GM23338 (cell line): ENCODE measurements around the gene NUCB2. TPM values are rescaled to one million over a fixed set of nuclear protein-coding genes. Genes with fewer than 3 reads are reported as not detected.
A peak's percentile ranks its signal among the peaks of the same experiment; 100 is the strongest.
"Not testable (repeated sequence)": the region's sequence is repeated elsewhere in the genome, so short reads cannot be mapped to it uniquely, and the experiment has no call there.

Source experiments
- ATAC-seq: fragments of 200-7000 bp; cut with Tn5 transposase; 3 replicates; pipeline ENCODE4 v1.9.1; 2020
- DNase-seq: peaks from one replicate; pipeline ENCODE4 v3.0.0-alpha.2; 2015; ENCODE audit warnings: low spot score
- H2AFZ ChIP-seq: fragments of 200-600 bp; sonication (generic); 2 replicates; pipeline ENCODE4 v1.8.0; 2016; ENCODE audit warnings: antibody characterized with exemption, mild to moderate bottlenecking, moderate library complexity
- H3F3A ChIP-seq: fragments of 200-600 bp; sonication (generic); replicated peaks from 2 replicates; pipeline ENCODE4 v1.8.0; 2017; ENCODE audit warnings: antibody characterized with exemption, mixed run types, low read depth
- H3K27ac ChIP-seq: fragments of 200-600 bp; sonication (generic); 2 replicates; pipeline ENCODE4 v1.6.1; 2016; ENCODE audit warnings: low read depth
- H3K27me3 ChIP-seq: fragments of 200-600 bp; sonication (generic); 2 replicates; pipeline ENCODE4 v1.8.0; 2016; ENCODE audit warnings: mild to moderate bottlenecking, mixed run types, moderate library complexity; ENCODE audit not compliant: insufficient read depth
- H3K36me3 ChIP-seq: fragments of 200-600 bp; sonication (generic); 2 replicates; pipeline ENCODE4 v1.8.0; 2016; ENCODE audit warnings: mild to moderate bottlenecking; ENCODE audit not compliant: insufficient read depth
- H3K4me1 ChIP-seq: fragments of 200-600 bp; sonication (generic); 2 replicates; pipeline ENCODE4 v1.8.0; 2016; ENCODE audit warnings: mild to moderate bottlenecking, moderate library complexity; ENCODE audit not compliant: insufficient read depth
- H3K4me2 ChIP-seq: fragments of 200-600 bp; sonication (generic); 2 replicates; pipeline ENCODE4 v1.7.1; 2017; ENCODE audit warnings: mixed run types
- H3K4me3 ChIP-seq: fragments of 200-600 bp; sonication (generic); 2 replicates; pipeline ENCODE4 v1.6.1; 2016; ENCODE audit warnings: mixed run types
- H3K79me2 ChIP-seq: fragments of 200-600 bp; sonication (generic); replicated peaks from 2 replicates; pipeline ENCODE4 v1.8.0; 2017; ENCODE audit warnings: mild to moderate bottlenecking; ENCODE audit not compliant: insufficient read depth
- H3K9me2 ChIP-seq: fragments of 200-600 bp; sonication (generic); 2 replicates; pipeline ENCODE4 v1.8.0; 2017; ENCODE audit not compliant: insufficient read depth
- H4K20me1 ChIP-seq: fragments of 200-600 bp; sonication (generic); replicated peaks from 2 replicates; pipeline ENCODE4 v1.8.0; 2017; ENCODE audit warnings: mild to moderate bottlenecking; ENCODE audit not compliant: insufficient read depth
- H3K27ac Mint-ChIP-seq: 2 replicates; pipeline ENCODE4 v1.8.0; 2020; ENCODE audit warnings: inconsistent platforms, mild to moderate bottlenecking, moderate library complexity, mixed read lengths
- H3K27me3 Mint-ChIP-seq: 3 replicates; pipeline ENCODE4 v1.8.0; 2022; ENCODE audit warnings: low read depth, mild to moderate bottlenecking, moderate library complexity, mixed read lengths, inconsistent platforms; ENCODE audit not compliant: insufficient read depth, poor library complexity
- H3K36me3 Mint-ChIP-seq: 3 replicates; pipeline ENCODE4 v1.8.0; 2021; ENCODE audit warnings: low read depth, mild to moderate bottlenecking, inconsistent platforms, moderate library complexity, mixed read lengths
- H3K4me1 Mint-ChIP-seq: 3 replicates; pipeline ENCODE4 v1.8.0; 2020; ENCODE audit warnings: mild to moderate bottlenecking, inconsistent platforms, mixed read lengths
- H3K4me3 Mint-ChIP-seq: 3 replicates; pipeline ENCODE4 v1.8.0; 2021; ENCODE audit warnings: moderate library complexity, mild to moderate bottlenecking, inconsistent platforms, mixed read lengths
- H3K9me3 Mint-ChIP-seq: 3 replicates; pipeline ENCODE4 v1.8.0; 2020; ENCODE audit warnings: moderate library complexity, mild to moderate bottlenecking, inconsistent platforms, mixed read lengths
- CREB1 ChIP-seq: fragments of 250-450 bp; sonication (Bioruptor Pico); IDR thresholded peaks from 2 replicates; pipeline ENCODE4 v1.5.0; 2020; ENCODE audit warnings: low read depth, mild to moderate bottlenecking, moderate library complexity
- EZH2 ChIP-seq: fragments of 200-600 bp; sonication (generic); IDR thresholded peaks from one replicate; pipeline ENCODE4 v1.8.0; 2017; ENCODE audit warnings: antibody characterized with exemption, mild to moderate bottlenecking, low read depth; ENCODE audit not compliant: unreplicated experiment
- JUNB ChIP-seq: IDR thresholded peaks from one replicate; pipeline ENCODE4 v1.6.1; 2016; ENCODE audit warnings: antibody characterized with exemption; ENCODE audit not compliant: unreplicated experiment
- POLR2AphosphoS5 ChIP-seq: IDR thresholded peaks from 2 replicates; pipeline ENCODE4 v1.6.1; 2016; ENCODE audit warnings: antibody characterized with exemption, low read depth
- ZNF114 ChIP-seq: fragments of 250-450 bp; sonication (Bioruptor Pico); IDR thresholded peaks from 2 replicates; pipeline ENCODE4 v1.5.0; 2020; ENCODE audit warnings: mild to moderate bottlenecking, moderate library complexity
- ZNF331 ChIP-seq: fragments of 250-450 bp; sonication (Bioruptor Pico); IDR thresholded peaks from 2 replicates; pipeline ENCODE4 v1.5.0; 2020; ENCODE audit warnings: low read depth, mild to moderate bottlenecking, moderate library complexity
- long read RNA-seq: library from polyadenylated mRNA; unstranded; transcript quantifications from one replicate; pipeline ENCODE4 v2.0.0, GENCODE V29; 2020; ENCODE audit not compliant: unreplicated experiment
- polyA plus RNA-seq: library from polyadenylated mRNA; unstranded; fragments of >200 nt; fragmentation: Nextera tagmentation; extraction: Ambion mirVana; gene quantifications from 2 replicates; pipeline ENCODE4 v1.2.1, GENCODE V29; 2016
- total RNA-seq: library from RNA; depleted of rRNA; stranded (reverse); fragments of >200 nt; shearing (Covaris generic); gene quantifications from 2 replicates; pipeline ENCODE4 v1.2.3, GENCODE V29; 2014; rRNA removed
- TF ChIP-seq, protein P1 (sequence below): IDR thresholded peaks from 2 replicates; pipeline ENCODE4 v1.6.1; 2016; ENCODE audit warnings: antibody characterized with exemption

The NUCB2 gene
- total RNA-seq (16.6 and 25.5 TPM in 2 replicates), polyA plus RNA-seq (61.9 and 86.9 TPM in 2 replicates)
- long read RNA-seq, partial matches to known transcripts = 8 of 20 reads
- long read RNA-seq, other reads (novel, unspliced or antisense) = 12 of 20 reads

DNA sequence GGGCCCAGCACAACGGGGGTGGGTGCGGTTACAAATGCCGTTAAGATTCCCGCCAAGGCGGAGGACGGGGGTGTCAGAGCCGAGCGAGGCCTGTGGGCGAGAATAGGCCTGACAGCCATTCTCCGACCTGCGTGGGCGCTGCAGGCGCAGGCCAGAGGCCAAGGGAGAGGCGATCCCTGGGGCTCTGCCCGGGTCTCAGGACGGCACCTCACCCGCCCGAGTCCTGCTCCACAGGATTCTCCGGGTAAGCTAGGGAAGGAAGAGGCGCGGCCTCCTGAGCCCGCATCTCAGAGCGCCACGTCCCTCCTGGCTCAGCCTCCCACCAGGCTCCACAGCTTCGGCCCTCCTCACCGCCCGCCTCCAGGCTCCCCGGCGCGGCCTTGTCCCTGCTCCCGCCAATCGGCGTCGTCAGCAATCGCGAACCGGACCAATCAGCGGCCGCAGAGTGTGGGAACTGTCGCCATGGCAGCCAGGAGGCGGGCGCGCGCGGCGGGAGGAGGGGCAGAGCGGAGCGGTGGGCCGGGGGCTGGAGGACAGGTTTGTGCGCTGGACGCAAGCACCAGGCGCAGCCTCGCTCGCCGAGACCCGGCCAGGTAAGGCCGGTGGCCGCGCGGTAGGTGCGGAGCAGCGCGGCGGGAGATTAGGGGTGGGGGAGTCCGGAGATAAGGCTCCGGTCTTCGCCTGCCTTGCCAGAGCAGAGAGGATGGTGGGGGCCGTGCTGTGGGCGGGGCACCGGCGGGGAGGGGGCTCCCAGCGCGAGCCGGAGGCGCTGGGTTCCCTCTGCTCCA is at the start of gene NUCB2:
Gene NUCB2 (plus strand): TSS at position 504 of the 788 bp plus-strand sequence. CDS start 18,585 bp downstream, outside the sequence.
- no peaks in the 10 kb centered on the region for H4K20me1 ChIP-seq
- no peak within 1 kb of the TSS; the same call in 1 of the 2 replicates for H3K27ac ChIP-seq
- H2AFZ ChIP-seq = peak within 1 kb of the TSS; percentile 100
- H3K4me1 ChIP-seq = peaks cover 3% of the 10 kb centered on the region; the same call in 1 of the 2 replicates
- Mint-ChIP-seq H3K27me3 (peaks cover 20% of the 10 kb centered on the region), H3K4me1 (peaks cover 10% of the 10 kb centered on the region), H3K9me3 (no peaks in the 10 kb centered on the region), H3K36me3 (no peaks in the 10 kb centered on the region), H3K4me3 (peak within 1 kb of the TSS; percentile 85), H3K27ac (no peak within 1 kb of the TSS)
- H3F3A ChIP-seq = 0 out of 2 replicates have a peak, but pooled peaks cover 2% of the 10 kb centered on the region
- DNase-seq = peak; percentile 98
- no peaks in the 10 kb centered on the region for H3K9me2 ChIP-seq
- TF ChIP-seq JUNB (no peak), POLR2AphosphoS5 (peak; percentile 67), ZNF114 (no peak), ZNF331 (CRISPR knock-in tag) (no peak), EZH2 (no peak), CREB1 (CRISPR knock-in tag) (peak; percentile 15; the same call in 1 of the 2 replicates)
- TF ChIP-seq, protein P1, sequence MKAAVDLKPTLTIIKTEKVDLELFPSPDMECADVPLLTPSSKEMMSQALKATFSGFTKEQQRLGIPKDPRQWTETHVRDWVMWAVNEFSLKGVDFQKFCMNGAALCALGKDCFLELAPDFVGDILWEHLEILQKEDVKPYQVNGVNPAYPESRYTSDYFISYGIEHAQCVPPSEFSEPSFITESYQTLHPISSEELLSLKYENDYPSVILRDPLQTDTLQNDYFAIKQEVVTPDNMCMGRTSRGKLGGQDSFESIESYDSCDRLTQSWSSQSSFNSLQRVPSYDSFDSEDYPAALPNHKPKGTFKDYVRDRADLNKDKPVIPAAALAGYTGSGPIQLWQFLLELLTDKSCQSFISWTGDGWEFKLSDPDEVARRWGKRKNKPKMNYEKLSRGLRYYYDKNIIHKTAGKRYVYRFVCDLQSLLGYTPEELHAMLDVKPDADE = no peak
- no peaks in the 10 kb centered on the region for H3K36me3 ChIP-seq
- H3K27me3 ChIP-seq = peaks cover 16% of the 10 kb centered on the region
- peak within 1 kb of the TSS; percentile 89 for H3K4me3 ChIP-seq
- H3K79me2 ChIP-seq = no peaks in the 10 kb centered on the region
- peak; percentile 95 for ATAC-seq
- peak within 1 kb of the TSS; percentile 95 for H3K4me2 ChIP-seq

DNA sequence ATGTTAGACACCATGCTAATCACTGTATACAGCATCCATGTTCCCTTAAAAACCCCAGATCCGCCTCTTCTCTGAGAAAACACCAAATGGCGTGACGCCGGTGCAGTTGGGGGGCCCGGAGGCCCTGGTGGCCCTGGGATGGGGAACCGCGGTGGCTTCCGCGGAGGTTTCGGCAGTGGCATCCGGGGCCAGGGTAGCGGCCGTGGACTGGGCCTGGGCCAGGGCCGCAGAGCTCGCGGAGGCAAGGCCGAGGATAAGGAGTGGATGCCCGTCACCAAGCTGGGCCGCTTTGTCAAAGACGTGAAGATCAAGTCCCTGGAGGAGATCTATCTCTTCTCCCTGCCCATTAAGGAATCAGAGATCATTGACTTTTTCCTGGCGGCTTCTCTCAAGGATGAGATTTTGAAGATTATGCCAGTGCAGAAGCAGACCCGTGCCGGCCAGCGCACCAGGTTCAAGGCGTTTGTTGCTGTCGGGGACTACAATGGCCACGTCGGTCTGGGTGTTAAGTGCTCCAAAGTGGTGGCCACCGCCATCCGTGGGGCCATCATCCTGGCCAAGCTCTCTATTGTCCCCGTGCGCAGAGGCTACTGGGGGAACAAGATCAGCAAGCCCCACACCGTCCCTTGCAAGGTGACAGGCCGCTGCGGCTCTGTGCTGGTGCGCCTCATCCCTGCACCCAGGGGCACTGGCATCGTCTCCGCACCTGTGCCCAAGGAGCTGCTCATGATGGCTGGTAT is 48.2 kb upstream of the NUCB2 start:
- H3K27me3 Mint-ChIP-seq, H3K4me3 Mint-ChIP-seq, H3K4me3 ChIP-seq, H4K20me1 ChIP-seq, ATAC-seq, H3K36me3 ChIP-seq, H3K27me3 ChIP-seq, H3K36me3 Mint-ChIP-seq, H3K27ac Mint-ChIP-seq, H3K4me1 Mint-ChIP-seq, H3F3A ChIP-seq, H3K79me2 ChIP-seq, H3K9me2 ChIP-seq, H3K27ac ChIP-seq, H3K4me2 ChIP-seq, DNase-seq, H2AFZ ChIP-seq, H3K4me1 ChIP-seq, H3K9me3 Mint-ChIP-seq: not testable (repeated sequence)
